CD14-positive monocyte (primary cell): ENCODE data around the gene TUBB3. TPM values are rescaled to one million over a fixed set of nuclear protein-coding genes. Genes with fewer than 3 reads are reported as not detected.

Experiments used
- DNase-seq, 3 donors: peaks; one replicate each; pipeline ENCODE4 v3.0.0-alpha.2; 2011 to 2022
- H2AFZ ChIP-seq: 2 replicates; pipeline ENCODE4 v1.6.0; 2012; ENCODE audit warnings: mild to moderate bottlenecking, low read depth, low read length, inconsistent platforms; ENCODE audit not compliant: insufficient read depth, poor library complexity, severe bottlenecking
- H3K27ac ChIP-seq, 2 donors: 1 replicate in 1 of 2; 2 replicates in 1 of 2; pipeline ENCODE4 v1.5.1; 2012 to 2013; ENCODE audit warnings: low read length in 2 of 2, control low read depth in 1 of 2, inconsistent platforms in 1 of 2, low read depth in 1 of 2, mild to moderate bottlenecking in 1 of 2
- H3K27me3 ChIP-seq, 2 donors: one replicate each; pipeline versions ENCODE4 v1.6.0 to v1.6.1; 2011 to 2013; ENCODE audit warnings: low read length in 2 of 2; ENCODE audit not compliant: control insufficient read depth in 2 of 2, insufficient read depth in 2 of 2
- H3K36me3 ChIP-seq, 2 donors: replicated peaks in 1 of 2; 1 replicate in 1 of 2; 2 replicates in 1 of 2; pipeline versions ENCODE4 v1.5.1 to v1.6.1; 2012 to 2013; ENCODE audit warnings: low read length in 2 of 2, control low read depth in 1 of 2, inconsistent platforms in 1 of 2, mild to moderate bottlenecking in 1 of 2; ENCODE audit not compliant: insufficient read depth in 2 of 2, control insufficient read depth in 1 of 2
- H3K4me1 ChIP-seq, 2 donors: 1 replicate in 1 of 2; 2 replicates in 1 of 2; pipeline versions ENCODE4 v1.5.1 to v1.6.1; 2012 to 2013; ENCODE audit warnings: low read length in 2 of 2, control low read depth in 1 of 2, inconsistent platforms in 1 of 2, mild to moderate bottlenecking in 1 of 2, moderate library complexity in 1 of 2; ENCODE audit not compliant: insufficient read depth in 2 of 2, control insufficient read depth in 1 of 2
- H3K4me2 ChIP-seq: replicated peaks from 2 replicates; pipeline ENCODE3; 2012; ENCODE audit warnings: low read length, moderate library complexity, mild to moderate bottlenecking; ENCODE audit not compliant: poor library complexity, severe bottlenecking; ENCODE audit errors: extremely low read depth
- H3K4me3 ChIP-seq, 3 experiments: fragments of 200-600 bp in 1 of 3; sonication (generic) in 1 of 3; replicated peaks in 1 of 3; 1 replicate in 2 of 3; 2 replicates in 1 of 3; pipeline ENCODE4 v1.5.1; 2011 to 2013; ENCODE audit warnings: low read length in 3 of 3, mild to moderate bottlenecking in 3 of 3, control low read depth in 2 of 3, low read depth in 2 of 3, inconsistent platforms in 1 of 3, moderate library complexity in 1 of 3
- H3K79me2 ChIP-seq: 2 replicates; pipeline ENCODE4 v1.6.0; 2012; ENCODE audit warnings: mild to moderate bottlenecking, control low read depth, inconsistent platforms, low read length, moderate library complexity; ENCODE audit not compliant: insufficient read depth
- H3K9ac ChIP-seq: 2 replicates; pipeline ENCODE4 v1.6.0; 2017; ENCODE audit warnings: low read length, mild to moderate bottlenecking; ENCODE audit not compliant: insufficient read depth, poor library complexity, severe bottlenecking
- H3K9me3 ChIP-seq, 2 donors: replicated peaks in 1 of 2; 1 replicate in 1 of 2; 2 replicates in 1 of 2; pipeline versions ENCODE4 v1.5.1 to v1.6.1; 2012 to 2013; ENCODE audit warnings: low read length in 2 of 2, control low read depth in 1 of 2; ENCODE audit not compliant: control insufficient read depth in 1 of 2, insufficient read depth in 1 of 2
- H4K20me1 ChIP-seq: 2 replicates; pipeline ENCODE4 v1.6.0; 2012; ENCODE audit warnings: mild to moderate bottlenecking, low read length, control low read depth, moderate library complexity; ENCODE audit not compliant: insufficient read depth
- H3K27ac Mint-ChIP-seq, 7 donors: one replicate each; pipeline ENCODE4 v1.8.0; 2020; ENCODE audit warnings: mild to moderate bottlenecking in 7 of 7, mixed read lengths in 7 of 7, moderate library complexity in 6 of 7, inconsistent platforms in 2 of 7
- H3K27me3 Mint-ChIP-seq, 3 donors: one replicate each; pipeline ENCODE4 v1.8.0; 2021 to 2022; ENCODE audit warnings: low read depth in 3 of 3, mild to moderate bottlenecking in 3 of 3, mixed read lengths in 3 of 3, moderate library complexity in 3 of 3, inconsistent platforms in 1 of 3
- H3K36me3 Mint-ChIP-seq, 2 donors: one replicate each; pipeline ENCODE4 v1.8.0; 2020; ENCODE audit warnings: mixed read lengths in 2 of 2, inconsistent platforms in 1 of 2, mild to moderate bottlenecking in 1 of 2
- H3K4me1 Mint-ChIP-seq: one replicate; pipeline ENCODE4 v1.8.0; 2020; ENCODE audit warnings: mild to moderate bottlenecking, mixed read lengths
- H3K4me3 Mint-ChIP-seq, 2 donors: one replicate each; pipeline ENCODE4 v1.8.0; 2020; ENCODE audit warnings: mild to moderate bottlenecking in 2 of 2, mixed read lengths in 2 of 2, moderate library complexity in 1 of 2
- H3K9me3 Mint-ChIP-seq, 7 donors: one replicate each; pipeline ENCODE4 v1.8.0; 2020 to 2022; ENCODE audit warnings: mixed read lengths in 7 of 7, mild to moderate bottlenecking in 6 of 7, moderate library complexity in 6 of 7, inconsistent platforms in 2 of 7
- WGBS: methylation state at CpG from one replicate; pipeline ENCODE4 v1.1.5; 2013; ENCODE audit warnings: missing lambda C conversion rate; ENCODE audit not compliant: insufficient coverage; 5-methylcytosine and 5-hydroxymethylcytosine counted together
- intact Hi-C, 2 donors: fragments of 100-400 bp; cut with micrococcal nuclease; formaldehyde crosslinking; loops; one replicate each; pipeline versions ENCODE4 v1.15.0 to v1.15.1; 2023
- polyA plus RNA-seq, 3 donors: library from polyadenylated mRNA; depleted of rRNA in 1 of 3; unstranded in 2 of 3; stranded (reverse) in 1 of 3; fragments of 300-500 nt in 2 of 3; fragments of >200 nt in 1 of 3; fragmentation: Illumina TruSeq in 2 of 3; gene quantifications; 1 replicate in 2 of 3; 2 replicates in 1 of 3; pipeline ENCODE4 v1.2.3, GENCODE V29; 2012 to 2021
- TF ChIP-seq, protein P1 (sequence below): fragments of 200-600 bp; IDR thresholded peaks from one replicate; pipeline ENCODE4 v1.8.0; 2022; ENCODE audit warnings: antibody characterized with exemption, mild to moderate bottlenecking

The TUBB3 gene
- polyA plus RNA-seq, 3 donors, result 2.9 TPM; not detected in 2

DNA sequence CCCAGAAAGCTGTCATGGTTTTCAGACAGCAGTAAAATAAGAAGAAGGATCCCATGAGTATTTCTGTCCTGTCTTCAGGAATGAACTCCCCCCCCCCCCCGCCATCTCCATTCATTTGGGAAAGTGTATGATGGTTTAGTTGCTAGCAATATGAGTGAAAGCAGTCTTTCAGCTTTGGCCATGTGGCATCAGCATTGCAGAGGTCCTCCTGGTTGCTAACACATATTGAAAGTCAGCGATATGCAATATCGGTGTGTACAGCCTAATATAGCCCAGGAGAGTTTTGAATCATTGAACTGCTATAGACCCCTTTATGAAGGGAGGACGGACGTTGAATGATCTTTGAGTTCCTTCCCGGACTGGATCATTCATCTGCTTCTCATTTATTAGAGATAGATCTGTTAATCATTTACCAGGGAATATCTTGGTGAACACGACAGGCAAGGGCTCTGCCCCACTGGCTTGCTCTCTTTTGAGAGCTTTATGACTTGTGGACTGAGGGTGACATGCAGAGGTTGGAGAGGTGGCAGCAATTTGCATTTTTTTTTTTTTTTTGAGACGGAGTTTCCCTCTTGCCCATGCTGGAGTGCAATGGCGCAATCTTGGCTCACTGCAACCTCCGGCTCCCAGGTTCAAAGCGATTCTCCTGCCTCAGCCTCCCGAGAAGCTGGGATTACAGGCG lies 50.7 kb downstream of the TUBB3 start:
- Histone ChIP-seq H3K9me3 (no peaks in the 10 kb centered on the region), H3K4me3 (peak overlapping the region in 1 of 3 experiments; percentile 95), H3K79me2 (peaks cover 81% of the 10 kb centered on the region), H2AFZ (no peak overlapping the region), H3K4me1 (peaks cover 43 to 50% of the 10 kb centered on the region in 2 donors), H3K4me2 (peak overlapping the region; percentile 99), H3K9ac (peak overlapping the region; percentile 86), H3K27me3 (no peaks in the 10 kb centered on the region), H3K36me3 (peaks cover 12 to 24% of the 10 kb centered on the region in 2 donors), H3K27ac (no peak overlapping the region), H4K20me1 (peaks cover 49% of the 10 kb centered on the region)
- H3K27me3 Mint-ChIP-seq, result peaks cover 0 to 2% (median 1%) of the 10 kb centered on the region in 3 donors
- H3K4me1 Mint-ChIP-seq, result peaks cover 42% of the 10 kb centered on the region
- no peak for DNase-seq
- intact Hi-C loops, result no loop called here
- H3K36me3 Mint-ChIP-seq, result peaks cover 18 to 31% of the 10 kb centered on the region in 2 donors
- WGBS, result 78% methylated on average over 7 of the region's 13 CpGs
- H3K9me3 Mint-ChIP-seq, result peaks cover 0 to 3% (median 0%) of the 10 kb centered on the region in 7 donors
- TF ChIP-seq, protein P1, sequence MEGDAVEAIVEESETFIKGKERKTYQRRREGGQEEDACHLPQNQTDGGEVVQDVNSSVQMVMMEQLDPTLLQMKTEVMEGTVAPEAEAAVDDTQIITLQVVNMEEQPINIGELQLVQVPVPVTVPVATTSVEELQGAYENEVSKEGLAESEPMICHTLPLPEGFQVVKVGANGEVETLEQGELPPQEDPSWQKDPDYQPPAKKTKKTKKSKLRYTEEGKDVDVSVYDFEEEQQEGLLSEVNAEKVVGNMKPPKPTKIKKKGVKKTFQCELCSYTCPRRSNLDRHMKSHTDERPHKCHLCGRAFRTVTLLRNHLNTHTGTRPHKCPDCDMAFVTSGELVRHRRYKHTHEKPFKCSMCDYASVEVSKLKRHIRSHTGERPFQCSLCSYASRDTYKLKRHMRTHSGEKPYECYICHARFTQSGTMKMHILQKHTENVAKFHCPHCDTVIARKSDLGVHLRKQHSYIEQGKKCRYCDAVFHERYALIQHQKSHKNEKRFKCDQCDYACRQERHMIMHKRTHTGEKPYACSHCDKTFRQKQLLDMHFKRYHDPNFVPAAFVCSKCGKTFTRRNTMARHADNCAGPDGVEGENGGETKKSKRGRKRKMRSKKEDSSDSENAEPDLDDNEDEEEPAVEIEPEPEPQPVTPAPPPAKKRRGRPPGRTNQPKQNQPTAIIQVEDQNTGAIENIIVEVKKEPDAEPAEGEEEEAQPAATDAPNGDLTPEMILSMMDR, result no peak
- peak overlapping the region in 1 of 2 donors; percentile 59 for H3K4me3 Mint-ChIP-seq
- peak overlapping the region in 1 of 7 donors; percentile 69 for H3K27ac Mint-ChIP-seq

DNA sequence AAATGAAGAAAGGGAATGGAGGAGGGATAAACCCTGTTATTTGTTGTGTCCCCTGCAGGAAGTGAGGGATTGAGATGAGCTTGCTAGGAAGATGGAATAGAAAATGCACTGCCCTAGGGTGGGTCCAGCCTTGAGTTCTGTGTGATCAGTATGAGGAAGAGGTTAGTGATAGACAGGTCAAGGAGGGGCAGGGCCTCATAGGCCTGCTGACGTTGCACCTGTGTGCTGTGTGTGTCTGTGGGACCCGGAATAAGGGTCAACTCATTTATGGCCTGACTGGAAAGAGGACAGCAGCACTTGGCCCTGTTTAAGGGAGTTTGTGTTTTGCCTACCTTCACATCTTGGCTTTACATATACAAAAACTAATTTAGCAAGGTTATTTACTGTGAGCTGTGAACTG lies 51.7 kb downstream of the TUBB3 start:
- no peak overlapping the region for H3K4me3 ChIP-seq
- Mint-ChIP-seq H3K4me3 (no peak overlapping the region), H3K4me1 (peaks cover 36% of the 10 kb centered on the region), H3K36me3 (peaks cover 28 to 39% of the 10 kb centered on the region in 2 donors), H3K27me3 (peaks cover 1 to 2% (median 1%) of the 10 kb centered on the region in 3 donors), H3K9me3 (no peaks in the 10 kb centered on the region), H3K27ac (no peak overlapping the region)
- H3K4me2 ChIP-seq, result no peak overlapping the region
- peaks cover 51% of the 10 kb centered on the region for H4K20me1 ChIP-seq
- H3K27ac ChIP-seq, result no peak overlapping the region
- TF ChIP-seq, protein P1, result no peak
- H3K79me2 ChIP-seq, result peaks cover 73% of the 10 kb centered on the region
- intact Hi-C loops, result no loop called here
- H3K9me3 ChIP-seq, result no peaks in the 10 kb centered on the region
- no peak for DNase-seq
- H3K27me3 ChIP-seq, result no peaks in the 10 kb centered on the region
- no peak overlapping the region for H2AFZ ChIP-seq
- peaks cover 35 to 39% of the 10 kb centered on the region in 2 donors for H3K4me1 ChIP-seq
- H3K9ac ChIP-seq, result no peak overlapping the region
- 80% methylated on average over 1 of the region's 2 CpGs for WGBS
- H3K36me3 ChIP-seq, result peaks cover 15 to 35% of the 10 kb centered on the region in 2 donors
